Activated CD4-positive, alpha-beta memory T cell treated with anti-CD3 and anti-CD28 coated beads, Interleukin-2, amount 10 ng/mL, durations not matched to agents 7 days and 5 days (primary cell): ENCODE data around the gene MIAT. TPM values are rescaled to one million over a fixed set of nuclear protein-coding genes. Genes with fewer than 3 reads are reported as not detected.
A peak's percentile ranks its signal among the peaks of the same experiment; 100 is the strongest.

Source experiments
- CTCF ChIA-PET: fragments of 350-600 bp; sonication (Branson Sonifier 250); formaldehyde crosslinking; loops from one replicate; lab custom pipeline; 2021; ENCODE audit warnings: antibody characterized with exemption, inconsistent platforms; lab: Charles Lee
- POLR2A ChIA-PET: fragments of 350-600 bp; sonication (Branson Sonifier 250); formaldehyde crosslinking; loops from one replicate; lab custom pipeline; 2021; ENCODE audit warnings: antibody characterized with exemption; lab: Charles Lee
- DNase-seq: peaks from one replicate; pipeline ENCODE4 v3.0.0-alpha.2; 2020
- H3K27ac Mint-ChIP-seq: one replicate; pipeline ENCODE4 v1.8.0; 2021; ENCODE audit warnings: mild to moderate bottlenecking, mixed read lengths
- H3K27me3 Mint-ChIP-seq: one replicate; pipeline ENCODE4 v1.8.0; 2021; ENCODE audit warnings: mixed read lengths
- H3K36me3 Mint-ChIP-seq: one replicate; pipeline ENCODE4 v1.8.0; 2021; ENCODE audit warnings: low read depth, mixed read lengths
- H3K4me1 Mint-ChIP-seq: one replicate; pipeline ENCODE4 v1.8.0; 2021; ENCODE audit warnings: mixed read lengths
- H3K4me3 Mint-ChIP-seq: one replicate; pipeline ENCODE4 v1.8.0; 2021; ENCODE audit warnings: mild to moderate bottlenecking, mixed read lengths
- H3K9me3 Mint-ChIP-seq: one replicate; pipeline ENCODE4 v1.8.0; 2021; ENCODE audit warnings: mixed read lengths
- total RNA-seq, 2 experiments: library from RNA; stranded (reverse); gene quantifications; one replicate each; pipeline ENCODE4 v1.2.3, GENCODE V29; 2021

MIAT gene
- total RNA-seq, 2 experiments from 2014 or later = 185 to 186 TPM

DNA sequence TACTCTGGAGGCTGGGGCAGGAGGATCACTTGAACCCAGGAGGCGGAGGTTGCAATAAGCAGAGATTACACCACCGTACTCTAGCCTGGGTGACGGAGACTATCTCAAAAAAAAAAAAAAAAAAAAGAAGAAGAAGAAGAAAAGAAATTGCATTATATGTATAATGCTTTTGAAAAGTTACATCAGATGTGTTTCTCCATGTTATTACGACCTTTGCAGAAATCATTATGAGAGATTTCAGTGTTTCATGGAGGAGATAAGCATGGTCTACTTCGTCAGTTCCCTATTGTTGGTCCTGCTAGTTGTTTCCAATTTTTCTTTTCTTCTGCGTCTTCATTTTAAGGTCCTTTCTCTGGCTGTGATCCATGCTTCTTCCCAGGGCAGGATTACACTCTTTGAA is 3.0 kb downstream of the MIAT start:
- DNase-seq = no peak
- Mint-ChIP-seq H3K4me3 (no peak overlapping the region), H3K4me1 (peaks cover 60% of the 10 kb centered on the region), H3K36me3 (peaks cover 52% of the 10 kb centered on the region), H3K27ac (peak overlapping the region; percentile 51), H3K27me3 (peaks cover under 1% of the 10 kb centered on the region), H3K9me3 (no peaks in the 10 kb centered on the region)
- ChIA-PET CTCF (no interaction called here), POLR2A (interaction anchor here (0.8 to 11.9 kb wide), 2 partner anchors 12 to 176 kb away, joined by 3 to 117 read pairs; no protein-coding TSS in a partner anchor)

- ChIA-PET POLR2A (interaction anchor here (11.9 kb wide), 1 partner anchor 12 kb away, joined by 117 read pairs; no protein-coding TSS in a partner anchor), CTCF (interaction anchor here (1.0 to 2.5 kb wide), 3 partner anchors 10 to 158 kb away, joined by 4 to 11 read pairs (median 5); no protein-coding TSS in a partner anchor)
- H3K27ac Mint-ChIP-seq = no peak overlapping the region
- H3K36me3 Mint-ChIP-seq = peaks cover 58% of the 10 kb centered on the region
- peaks cover 67% of the 10 kb centered on the region for H3K4me1 Mint-ChIP-seq
- H3K4me3 Mint-ChIP-seq = no peak overlapping the region
- H3K9me3 Mint-ChIP-seq = no peaks in the 10 kb centered on the region
- no peak for DNase-seq
- no peaks in the 10 kb centered on the region for H3K27me3 Mint-ChIP-seq
Measured at GRCh38 chr22:26660961-26661578, 3.7 kb downstream of the MIAT start.

- Mint-ChIP-seq H3K27ac (peak overlapping the region; percentile 3), H3K4me1 (peaks cover 68% of the 10 kb centered on the region), H3K36me3 (peaks cover 66% of the 10 kb centered on the region), H3K9me3 (no peaks in the 10 kb centered on the region), H3K27me3 (no peaks in the 10 kb centered on the region), H3K4me3 (no peak overlapping the region)
- POLR2A ChIA-PET = interaction anchor here (1.2 to 11.9 kb wide), 2 partner anchors 10 to 159 kb away, joined by 3 to 117 read pairs; no protein-coding TSS in a partner anchor
- no peak for DNase-seq
- CTCF ChIA-PET = interaction anchor here (2.1 to 5.1 kb wide), 3 partner anchors 9 to 159 kb away, joined by 5 to 47 read pairs (median 11); no protein-coding TSS in a partner anchor
Measured at GRCh38 chr22:26662160-26662559, 4.8 kb downstream of the MIAT start.

GRCh38 chr22:26663374-26663923 is 6.1 kb downstream of the MIAT start:
- H3K9me3 Mint-ChIP-seq = no peaks in the 10 kb centered on the region
- H3K27ac Mint-ChIP-seq = peak overlapping the region; percentile 56
- CTCF ChIA-PET = interaction anchor here (2.5 to 5.1 kb wide), 3 partner anchors 10 to 160 kb away, joined by 11 to 47 read pairs (median 15); no protein-coding TSS in a partner anchor
- peaks cover 73% of the 10 kb centered on the region for H3K36me3 Mint-ChIP-seq
- no peaks in the 10 kb centered on the region for H3K27me3 Mint-ChIP-seq
- DNase-seq = no peak
- H3K4me3 Mint-ChIP-seq = no peak overlapping the region
- peaks cover 65% of the 10 kb centered on the region for H3K4me1 Mint-ChIP-seq
- POLR2A ChIA-PET = interaction anchor here (0.7 to 11.9 kb wide), 2 partner anchors 9 to 160 kb away, joined by 5 to 117 read pairs; no protein-coding TSS in a partner anchor

GRCh38 chr22:26665813-26666231 is 8.4 kb downstream of the MIAT start:
- Mint-ChIP-seq H3K9me3 (no peaks in the 10 kb centered on the region), H3K36me3 (peaks cover 82% of the 10 kb centered on the region), H3K4me3 (no peak overlapping the region), H3K27ac (peak overlapping the region; percentile 84), H3K4me1 (peaks cover 74% of the 10 kb centered on the region), H3K27me3 (no peaks in the 10 kb centered on the region)
- DNase-seq = no peak
- ChIA-PET CTCF (interaction anchor here (0.6 to 5.1 kb wide), 18 partner anchors 8 to 301 kb away, joined by 3 to 47 read pairs (median 5); partner anchors contain the start of genes HPS4, MIAT and SRRD), POLR2A (interaction anchor here (2.6 to 2.8 kb wide), 2 partner anchors 163 to 182 kb away, joined by 11 to 13 read pairs; partner anchors contain the start of genes HPS4 and SRRD)

DNA sequence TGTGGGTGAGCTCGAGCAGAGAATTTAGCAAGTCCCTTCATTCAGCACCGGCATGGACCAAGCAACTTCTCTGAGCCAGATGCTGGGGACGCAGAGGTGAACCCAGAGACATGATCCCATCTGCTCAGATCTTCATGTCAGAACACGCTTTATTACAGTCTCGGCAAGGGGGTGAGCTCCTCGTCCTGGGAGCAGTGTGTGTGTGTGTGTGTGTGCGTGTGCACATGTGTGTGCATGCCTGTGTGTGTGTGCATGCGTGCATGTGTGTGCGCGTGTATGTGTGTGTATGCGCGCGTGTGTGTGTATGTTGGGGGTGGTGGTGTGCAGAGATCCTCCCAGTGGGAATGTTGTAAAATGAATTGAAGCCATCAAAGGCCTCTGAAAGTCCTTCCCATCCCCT is 9.8 kb downstream of the MIAT start:
- CTCF ChIA-PET = interaction anchor here (1.0 to 5.1 kb wide), 4 partner anchors 23 to 301 kb away, joined by 4 to 47 read pairs (median 10); partner anchors contain the start of genes HPS4 and SRRD
- POLR2A ChIA-PET = interaction anchor here (0.6 to 2.8 kb wide), 3 partner anchors 155 to 183 kb away, joined by 3 to 13 read pairs (median 11); partner anchors contain the start of genes HPS4, SRRD and TFIP11

DNA sequence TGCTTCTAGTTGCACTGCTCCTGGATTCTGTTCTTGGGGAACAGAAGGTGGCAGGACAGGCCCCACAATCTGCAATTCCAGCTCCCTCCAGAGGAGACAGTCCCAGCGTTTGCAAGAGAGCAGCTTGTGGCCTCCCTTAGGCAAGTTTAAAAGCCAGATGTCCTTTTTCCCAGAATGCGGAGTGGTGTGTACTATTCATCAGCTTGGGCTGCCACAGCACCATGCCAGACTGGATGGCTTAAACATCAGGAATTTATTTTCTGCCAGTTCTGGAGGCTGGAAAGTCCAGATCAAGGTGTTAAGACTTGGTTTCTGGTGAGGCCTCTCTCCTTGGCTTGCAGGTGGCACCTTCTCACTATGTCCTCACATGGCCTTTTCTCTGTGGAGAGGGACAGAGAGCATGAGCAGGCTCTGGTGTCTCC is 11.7 kb downstream of the MIAT start:
- peaks cover 74% of the 10 kb centered on the region for H3K36me3 Mint-ChIP-seq
- ChIA-PET POLR2A (interaction anchor here (1.0 kb wide), 1 partner anchor 185 kb away, joined by 3 read pairs; the partner anchor contains the start of genes HPS4 and SRRD), CTCF (interaction anchor here (0.7 to 1.1 kb wide), 3 partner anchors 10 to 169 kb away, joined by 4 to 5 read pairs (median 4); no protein-coding TSS in a partner anchor)
- peaks cover 70% of the 10 kb centered on the region for H3K4me1 Mint-ChIP-seq
- H3K27me3 Mint-ChIP-seq = no peaks in the 10 kb centered on the region
- H3K27ac Mint-ChIP-seq = peak overlapping the region; percentile 47
- H3K4me3 Mint-ChIP-seq = no peak overlapping the region
- DNase-seq = no peak
- no peaks in the 10 kb centered on the region for H3K9me3 Mint-ChIP-seq

More for the DNA sequence above, 9.8 kb downstream of the MIAT start:
- H3K27ac Mint-ChIP-seq = peak overlapping the region; percentile 31
- H3K36me3 Mint-ChIP-seq = peaks cover 80% of the 10 kb centered on the region
- DNase-seq = no peak
- H3K27me3 Mint-ChIP-seq = no peaks in the 10 kb centered on the region
- H3K4me3 Mint-ChIP-seq = no peak overlapping the region
- H3K4me1 Mint-ChIP-seq = peaks cover 76% of the 10 kb centered on the region
- H3K9me3 Mint-ChIP-seq = no peaks in the 10 kb centered on the region

DNA sequence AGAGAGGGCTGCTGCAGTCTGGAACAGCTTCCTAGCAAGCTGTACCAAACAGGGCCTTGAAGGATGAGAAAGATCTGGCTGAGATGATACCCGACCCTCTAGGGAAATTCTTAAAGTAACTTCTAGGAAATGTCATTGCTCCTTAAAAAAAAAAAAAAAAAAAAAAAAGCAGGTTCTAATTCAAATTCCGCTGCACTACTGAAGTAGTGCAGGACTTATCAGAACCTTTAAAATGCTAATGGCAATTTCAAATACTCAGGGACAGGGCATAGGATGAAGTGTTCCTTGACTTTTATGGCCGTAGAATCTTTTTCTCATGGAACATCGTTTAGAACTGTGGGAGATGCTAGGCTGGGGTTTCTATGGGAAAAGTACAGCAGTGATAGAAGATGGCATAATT is 13.1 kb downstream of the MIAT start:
- DNase-seq = no peak
- POLR2A ChIA-PET = interaction anchor here (5.7 to 6.2 kb wide), 2 partner anchors 11 to 187 kb away, joined by 92 to 117 read pairs; partner anchors contain the start of genes HPS4, MIAT and SRRD
- peak overlapping the region; percentile 90 for H3K4me3 Mint-ChIP-seq
- H3K27ac Mint-ChIP-seq = peak overlapping the region; percentile 100
- peaks cover 77% of the 10 kb centered on the region for H3K36me3 Mint-ChIP-seq
- H3K27me3 Mint-ChIP-seq = no peaks in the 10 kb centered on the region
- CTCF ChIA-PET = interaction anchor here (0.7 to 5.6 kb wide), 4 partner anchors 9 to 306 kb away, joined by 4 to 41 read pairs (median 6); no protein-coding TSS in a partner anchor
- peaks cover 70% of the 10 kb centered on the region for H3K4me1 Mint-ChIP-seq
- no peaks in the 10 kb centered on the region for H3K9me3 Mint-ChIP-seq

DNA sequence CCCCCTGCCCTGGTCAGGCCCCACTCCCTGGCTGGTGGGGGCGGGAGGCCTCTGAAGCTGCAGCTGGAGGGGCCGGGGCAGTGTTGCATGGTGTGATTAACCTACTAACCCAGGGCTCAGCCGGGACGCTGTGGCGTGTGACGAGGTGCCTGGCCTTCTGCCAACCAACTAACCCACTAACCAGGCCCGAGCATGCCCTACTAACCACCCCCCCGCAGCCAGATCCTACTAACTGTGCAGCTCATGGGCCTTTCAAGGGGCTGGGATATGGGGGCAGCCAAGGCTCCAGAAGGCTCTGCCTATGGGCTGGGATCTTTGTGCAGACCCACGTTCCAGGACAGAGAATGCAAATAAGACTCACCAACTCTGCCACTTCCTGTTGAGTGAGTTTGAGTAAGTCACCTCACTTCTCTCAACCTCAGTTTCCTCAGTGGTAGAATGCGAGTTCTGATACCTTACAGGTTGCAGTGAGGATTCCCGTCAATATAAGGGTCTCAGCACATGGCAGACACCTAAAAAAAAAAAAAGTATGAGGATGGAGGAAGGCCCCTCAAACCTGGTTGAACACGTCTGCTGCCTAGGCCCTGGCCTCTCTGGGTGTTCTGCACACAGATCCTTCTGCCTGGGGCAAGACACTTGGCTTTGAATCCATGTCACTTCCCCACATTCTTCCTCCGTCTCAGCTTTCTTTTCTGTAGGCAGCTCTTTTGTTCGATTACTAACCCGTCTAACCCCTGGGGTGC is 14.1 kb downstream of the MIAT start:
- ChIA-PET CTCF (interaction anchor here (1.0 to 5.6 kb wide), 4 partner anchors 10 to 241 kb away, joined by 4 to 41 read pairs (median 11); partner anchors contain the start of genes HPS4 and SRRD), POLR2A (interaction anchor here (0.9 to 6.2 kb wide), 5 partner anchors 12 to 1248 kb away, joined by 3 to 117 read pairs (median 8); partner anchors contain the start of genes HPS4, MIAT, PITPNB and SRRD)
- no peaks in the 10 kb centered on the region for H3K27me3 Mint-ChIP-seq
- DNase-seq = peak; percentile 81
- H3K27ac Mint-ChIP-seq = peak overlapping the region; percentile 100
- peak overlapping the region; percentile 90 for H3K4me3 Mint-ChIP-seq
- peaks cover 78% of the 10 kb centered on the region for H3K36me3 Mint-ChIP-seq
- H3K9me3 Mint-ChIP-seq = no peaks in the 10 kb centered on the region
- peaks cover 73% of the 10 kb centered on the region for H3K4me1 Mint-ChIP-seq

DNA sequence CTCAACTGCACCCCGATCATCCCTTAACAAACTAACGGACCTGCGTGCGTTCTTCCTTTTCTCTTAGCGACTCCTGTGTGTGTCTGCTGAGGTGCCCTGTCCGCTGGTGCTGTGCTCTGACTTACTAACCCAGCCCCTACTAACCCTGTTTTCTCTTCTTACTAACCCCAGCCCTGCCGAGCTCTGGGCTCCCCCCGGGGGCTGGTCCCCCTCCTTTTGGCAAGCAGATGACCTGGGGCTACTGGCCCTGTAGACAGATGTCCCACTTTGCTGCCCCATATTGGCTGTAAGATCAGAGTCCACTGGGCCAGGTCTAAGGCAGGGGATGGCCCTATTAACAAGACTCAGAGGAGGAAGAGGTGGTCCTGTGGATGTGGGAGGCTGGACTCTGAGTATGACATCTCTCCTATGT is 14.7 kb downstream of the MIAT start:
- peak overlapping the region; percentile 100 for H3K27ac Mint-ChIP-seq
- peaks cover 74% of the 10 kb centered on the region for H3K4me1 Mint-ChIP-seq
- ChIA-PET CTCF (interaction anchor here (1.0 to 5.6 kb wide), 6 partner anchors 10 to 241 kb away, joined by 3 to 41 read pairs (median 8); partner anchors contain the start of genes HPS4, MIAT and SRRD), POLR2A (interaction anchor here (0.9 to 6.2 kb wide), 10 partner anchors 9 to 1247 kb away, joined by 3 to 117 read pairs (median 9); partner anchors contain the start of genes ASPHD2, HPS4, MIAT and PITPNB)
- no peaks in the 10 kb centered on the region for H3K27me3 Mint-ChIP-seq
- H3K36me3 Mint-ChIP-seq = peaks cover 73% of the 10 kb centered on the region
- DNase-seq = no peak
- H3K4me3 Mint-ChIP-seq = peak overlapping the region; percentile 90
- no peaks in the 10 kb centered on the region for H3K9me3 Mint-ChIP-seq

GRCh38 chr22:26672590-26673468 is 15.4 kb downstream of the MIAT start:
- Mint-ChIP-seq H3K4me1 (peaks cover 77% of the 10 kb centered on the region), H3K9me3 (no peaks in the 10 kb centered on the region), H3K36me3 (peaks cover 70% of the 10 kb centered on the region), H3K4me3 (peak overlapping the region; percentile 90), H3K27me3 (no peaks in the 10 kb centered on the region), H3K27ac (peak overlapping the region; percentile 100)
- POLR2A ChIA-PET = interaction anchor here (0.6 to 6.2 kb wide), 25 partner anchors 9 to 1604 kb away, joined by 3 to 117 read pairs (median 4); partner anchors contain the start of genes ASPHD2, HPS4, MIAT and SRRD
- CTCF ChIA-PET = interaction anchor here (1.0 to 5.6 kb wide), 10 partner anchors 8 to 308 kb away, joined by 3 to 41 read pairs (median 8); partner anchors contain the start of genes HPS4, MIAT and SRRD
- peak; percentile 97 for DNase-seq
